Measurements from ENCODE around the gene DIAPH1.

GRCh38 chr5:141490271-141490670 lies 128.5 kb downstream of the DIAPH1 start:
- TF ChIP-seq EZH2phosphoT487 (IDR thresholded peaks at IDR 0.05; ENCODE audit: borderline replicate concordance), result no peak
- no peak for TF ChIP-seq CTCF (conservative IDR thresholded peaks at IDR 0.05; ENCODE audit: low read length)
